Endothelial cell of umbilical vein (primary cell): Measurements from ENCODE around the gene ARSJ. TPM values are rescaled to one million over a fixed set of nuclear protein-coding genes. Genes with fewer than 3 reads are reported as not detected.

Experiments used
- BruUV-seq: library from RNA; stranded (reverse); fragments of 400-500 nt; replicated peaks from 2 replicates; lab custom pipeline; 2021; lab: Mats Ljungman, UMichigan
- CTCF ChIA-PET: fragments of 300-600, 350-600 bp; sonication (Branson Sonifier 250); formaldehyde crosslinking; loops from one replicate; lab custom pipeline; 2021; ENCODE audit warnings: antibody characterized with exemption, inconsistent platforms; lab: Charles Lee
- POLR2A ChIA-PET: fragments of 300-600, 350-600 bp; sonication (Branson Sonifier 250); formaldehyde crosslinking; loops from one replicate; lab custom pipeline; 2021; ENCODE audit warnings: antibody characterized with exemption, inconsistent platforms; lab: Charles Lee
- DNase-seq: peaks from one replicate; pipeline ENCODE4 v3.0.0-alpha.2; 2011; ENCODE audit warnings: low read depth, low spot score
- FAIRE-seq: peaks from 2 replicates; lab custom pipeline; 2011; peaks lifted over from hg19 to GRCh38; lab: Jason Lieb, UNC
- H2AFZ ChIP-seq: 2 replicates; pipeline ENCODE4 v1.6.0; 2012; ENCODE audit warnings: low read depth, low read length, control low read depth, inconsistent platforms
- H3K27ac ChIP-seq: 2 replicates; pipeline ENCODE4 v1.5.1; 2011; ENCODE audit warnings: low read depth, mild to moderate bottlenecking, control low read depth, low read length, moderate library complexity; ENCODE audit not compliant: insufficient read depth
- H3K27me3 ChIP-seq, 2 experiments: 2 replicates each; pipeline versions ENCODE4 v1.6.0 to v1.6.1; 2011; ENCODE audit warnings: low read length in 2 of 2, mixed read lengths in 1 of 2; ENCODE audit not compliant: control insufficient read depth in 2 of 2, insufficient read depth in 2 of 2
- H3K36me3 ChIP-seq, 2 experiments: 2 replicates in 1 of 2; 3 replicates in 1 of 2; pipeline ENCODE4 v1.5.1; 2011; ENCODE audit warnings: low read length in 2 of 2, mild to moderate bottlenecking in 1 of 2, moderate library complexity in 1 of 2; ENCODE audit not compliant: control insufficient read depth in 2 of 2, insufficient read depth in 2 of 2; ENCODE audit errors: extremely low read depth in 1 of 2
- H3K4me1 ChIP-seq: 3 replicates; pipeline ENCODE4 v1.5.1; 2011; ENCODE audit warnings: mild to moderate bottlenecking, low read length; ENCODE audit not compliant: control insufficient read depth, insufficient read depth; ENCODE audit errors: extremely low read depth
- H3K4me2 ChIP-seq: 2 replicates; pipeline ENCODE4 v1.6.1; 2011; ENCODE audit warnings: low read length, control low read depth, mixed read lengths; ENCODE audit not compliant: insufficient read depth
- H3K4me3 ChIP-seq, 3 experiments: fragments of 200-600 bp in 1 of 3; sonication (generic), shearing (Covaris generic) in 1 of 3; replicated peaks in 1 of 3; 2 replicates each; pipeline ENCODE4 v1.5.1; 2011 to 2016; ENCODE audit warnings: control low read depth in 3 of 3, low read length in 3 of 3, mild to moderate bottlenecking in 2 of 3, inconsistent platforms in 1 of 3, low read depth in 1 of 3, moderate library complexity in 1 of 3; ENCODE audit not compliant: insufficient read depth in 1 of 3
- H3K79me2 ChIP-seq: 2 replicates; pipeline ENCODE4 v1.6.0; 2012; ENCODE audit warnings: low read length, inconsistent platforms; ENCODE audit not compliant: control insufficient read depth, insufficient read depth
- H3K9ac ChIP-seq: replicated peaks from 2 replicates; pipeline ENCODE3; 2011; ENCODE audit warnings: low read length, control low read depth; ENCODE audit not compliant: insufficient read depth; ENCODE audit errors: extremely low read depth
- H3K9me1 ChIP-seq: replicated peaks from 3 replicates; pipeline ENCODE4 v1.6.0; 2011; ENCODE audit warnings: mild to moderate bottlenecking, low read length; ENCODE audit not compliant: control insufficient read depth, insufficient read depth; ENCODE audit errors: extremely low read depth
- H3K9me3 ChIP-seq: replicated peaks from 2 replicates; pipeline ENCODE4 v1.5.1; 2012; ENCODE audit warnings: low read length, inconsistent platforms; ENCODE audit not compliant: control insufficient read depth, insufficient read depth
- H4K20me1 ChIP-seq: replicated peaks from 2 replicates; pipeline ENCODE3; 2011; ENCODE audit warnings: mild to moderate bottlenecking, low read length; ENCODE audit not compliant: control insufficient read depth, insufficient read depth; ENCODE audit errors: extremely low read depth
- EZH2 ChIP-seq: IDR thresholded peaks from 2 replicates; pipeline ENCODE4 v1.6.1; 2012; ENCODE audit warnings: borderline replicate concordance, low read depth, mild to moderate bottlenecking, moderate library complexity, low read length, inconsistent platforms; ENCODE audit not compliant: severe bottlenecking
- FOS ChIP-seq: IDR thresholded peaks from 2 replicates; pipeline ENCODE4 v1.6.1; 2011; ENCODE audit warnings: mild to moderate bottlenecking, low read length, moderate library complexity, borderline replicate concordance; ENCODE audit not compliant: insufficient read depth
- GATA2 ChIP-seq: IDR thresholded peaks from 2 replicates; pipeline ENCODE4 v1.7.0; 2011; ENCODE audit warnings: low read depth, mild to moderate bottlenecking, moderate library complexity, mixed read lengths, low read length; ENCODE audit not compliant: insufficient read length, insufficient read depth
- JUN ChIP-seq: IDR thresholded peaks from 2 replicates; pipeline ENCODE4 v1.6.1; 2011; ENCODE audit warnings: borderline replicate concordance, low read depth; ENCODE audit not compliant: insufficient read length, insufficient read depth
- MYC ChIP-seq: IDR thresholded peaks from one replicate; pipeline ENCODE4 v1.6.1; 2011; ENCODE audit warnings: mild to moderate bottlenecking, low read depth, low read length
- POLR2A ChIP-seq: IDR thresholded peaks from 2 replicates; pipeline ENCODE4 v1.6.1; 2012; ENCODE audit warnings: low read depth, mild to moderate bottlenecking, control low read depth, low read length
- POLR2AphosphoS5 ChIP-seq: IDR thresholded peaks from 2 replicates; pipeline ENCODE4 v1.6.1; 2012; ENCODE audit warnings: low read depth, mild to moderate bottlenecking, control low read depth, low read length, moderate library complexity; ENCODE audit not compliant: insufficient read depth
- dilution Hi-C: fragments of 300-500 bp; cut with MboI; formaldehyde crosslinking; loops from one replicate; pipeline ENCODE4 v1.15.0; 2019; ENCODE audit warnings: low sequenced_read_pairs; ENCODE audit not compliant: extremely low pct_ligation_motif_present
- intact Hi-C: fragments of 100-400 bp; cut with micrococcal nuclease; formaldehyde crosslinking; loops from one replicate; pipeline ENCODE4 v1.10.0; 2022
- polyA plus RNA-seq, 4 experiments: library from polyadenylated mRNA; depleted of rRNA in 3 of 4; stranded (reverse) in 3 of 4; unstranded in 1 of 4; fragments of >200 nt; gene quantifications; 2 replicates each; pipeline versions ENCODE4 v1.2.1 to v1.2.3, GENCODE V29; 2011 to 2012; ENCODE audit warnings: missing spikeins in 1 of 4
- total RNA-seq: library from RNA; stranded (reverse); gene quantifications from 2 replicates; pipeline ENCODE4 v1.2.3, GENCODE V29; 2021
- TF ChIP-seq, protein P1 (sequence below): IDR thresholded peaks from 2 replicates; pipeline ENCODE4 v1.6.1; 2011; ENCODE audit not compliant: insufficient read depth, insufficient read length
- TF ChIP-seq, protein P2 (sequence below), 2 donors: IDR thresholded peaks; 1 replicate in 1 of 2; 2 replicates in 1 of 2; pipeline ENCODE4 v1.5.1; 2011; ENCODE audit warnings: low read length in 2 of 2, mild to moderate bottlenecking in 2 of 2, moderate library complexity in 2 of 2, control low read depth in 1 of 2, inconsistent platforms in 1 of 2, low read depth in 1 of 2; ENCODE audit not compliant: insufficient read depth in 1 of 2; ENCODE audit errors: extremely low read depth in 1 of 2

Gene ARSJ
- total and polyA plus RNA-seq, 2 donors (not counting 3 experiments of a cell fraction or from before 2014, with no cell fraction given), result 21.9 to 50.0 TPM

DNA sequence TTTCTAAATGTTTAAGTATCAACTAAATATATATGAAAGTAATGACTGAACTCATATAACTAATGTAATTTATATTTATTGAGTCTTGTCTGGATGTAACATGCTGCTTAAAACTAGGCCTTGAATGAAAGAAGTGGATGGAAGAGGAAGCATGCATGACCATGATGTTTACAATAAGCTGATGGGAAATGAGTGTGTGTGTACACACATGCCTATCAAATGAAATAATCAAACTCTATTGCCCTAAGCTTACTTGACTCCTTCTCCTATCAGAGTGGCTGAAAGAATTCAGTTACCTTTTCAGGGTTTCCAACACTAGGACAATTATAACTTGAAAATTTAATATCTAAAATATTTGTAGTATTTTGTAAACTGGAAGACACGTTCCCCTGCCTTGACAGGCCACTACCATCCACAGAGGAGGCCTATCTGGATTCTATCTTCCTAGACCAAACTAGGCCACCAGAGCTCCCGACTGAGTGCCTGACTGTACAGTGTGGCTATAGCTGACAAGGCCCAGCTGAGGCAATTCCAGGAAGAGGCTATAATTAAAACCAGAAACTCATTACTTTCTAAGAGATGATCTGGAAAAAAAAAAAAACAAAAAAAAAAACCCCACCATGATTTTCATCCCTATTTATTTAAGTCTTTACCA is 7.6 kb downstream of the ARSJ start:
- ChIA-PET CTCF (interaction anchor here (0.8 to 2.6 kb wide), 10 partner anchors 8 to 577 kb away, joined by 3 to 27 read pairs (median 4); no protein-coding TSS in a partner anchor), POLR2A (interaction anchor here (3.7 kb wide), 1 partner anchor 12 kb away, joined by 16 read pairs; no protein-coding TSS in a partner anchor)
- Histone ChIP-seq H3K27me3 (no peaks in the 10 kb centered on the region), H3K4me2 (peak overlapping the region; percentile 59), H3K9ac (peak overlapping the region; percentile 35), H3K4me3 (no peak overlapping the region), H3K4me1 (peaks cover 39% of the 10 kb centered on the region), H3K9me1 (no peaks in the 10 kb centered on the region), H3K36me3 (peaks cover 0 to 6% of the 10 kb centered on the region in 2 experiments), H3K27ac (peak overlapping the region; percentile 77), H2AFZ (no peak overlapping the region), H3K9me3 (no peaks in the 10 kb centered on the region), H3K79me2 (peaks cover 97% of the 10 kb centered on the region), H4K20me1 (no peaks in the 10 kb centered on the region)
- TF ChIP-seq MYC, result peak; percentile 54
- peak; percentile 70 for TF ChIP-seq GATA2
- no peak for TF ChIP-seq EZH2
- TF ChIP-seq FOS, result peak; percentile 64
- TF ChIP-seq POLR2AphosphoS5, result peak; percentile 50
- no peak for TF ChIP-seq POLR2A
- peak; percentile 77 for TF ChIP-seq JUN
- TF ChIP-seq, protein P1, sequence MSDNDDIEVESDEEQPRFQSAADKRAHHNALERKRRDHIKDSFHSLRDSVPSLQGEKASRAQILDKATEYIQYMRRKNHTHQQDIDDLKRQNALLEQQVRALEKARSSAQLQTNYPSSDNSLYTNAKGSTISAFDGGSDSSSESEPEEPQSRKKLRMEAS, result peak; percentile 39
- TF ChIP-seq, protein P2, sequence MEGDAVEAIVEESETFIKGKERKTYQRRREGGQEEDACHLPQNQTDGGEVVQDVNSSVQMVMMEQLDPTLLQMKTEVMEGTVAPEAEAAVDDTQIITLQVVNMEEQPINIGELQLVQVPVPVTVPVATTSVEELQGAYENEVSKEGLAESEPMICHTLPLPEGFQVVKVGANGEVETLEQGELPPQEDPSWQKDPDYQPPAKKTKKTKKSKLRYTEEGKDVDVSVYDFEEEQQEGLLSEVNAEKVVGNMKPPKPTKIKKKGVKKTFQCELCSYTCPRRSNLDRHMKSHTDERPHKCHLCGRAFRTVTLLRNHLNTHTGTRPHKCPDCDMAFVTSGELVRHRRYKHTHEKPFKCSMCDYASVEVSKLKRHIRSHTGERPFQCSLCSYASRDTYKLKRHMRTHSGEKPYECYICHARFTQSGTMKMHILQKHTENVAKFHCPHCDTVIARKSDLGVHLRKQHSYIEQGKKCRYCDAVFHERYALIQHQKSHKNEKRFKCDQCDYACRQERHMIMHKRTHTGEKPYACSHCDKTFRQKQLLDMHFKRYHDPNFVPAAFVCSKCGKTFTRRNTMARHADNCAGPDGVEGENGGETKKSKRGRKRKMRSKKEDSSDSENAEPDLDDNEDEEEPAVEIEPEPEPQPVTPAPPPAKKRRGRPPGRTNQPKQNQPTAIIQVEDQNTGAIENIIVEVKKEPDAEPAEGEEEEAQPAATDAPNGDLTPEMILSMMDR (IDR thresholded peaks at IDR 0.05; ENCODE audit: extremely low read depth in 1 of 2, insufficient read depth in 1 of 2, low read depth in 1 of 2, low read length in 2 of 2), result no peak
- no TSS peak for BruUV-seq
- intact Hi-C loops (loop anchor here (10.0 kb wide), 1 partner anchor 303 kb away; no protein-coding TSS in a partner anchor), dilution Hi-C loops (no loop called here)
- FAIRE-seq, result peak; percentile 67
- peak; percentile 80 for DNase-seq
